KMS-11 (cell line): ENCODE measurements around the gene UBR3.

Source experiments
- H2AFZ ChIP-seq: fragments of 200-600 bp; sonication (generic); 2 replicates; pipeline ENCODE4 v1.6.1; 2016; ENCODE audit warnings: antibody characterized with exemption, mixed run types, low read depth
- H3K27ac ChIP-seq: fragments of 200-600 bp; sonication (generic); 2 replicates; pipeline ENCODE4 v1.6.1; 2016; ENCODE audit warnings: mild to moderate bottlenecking, mixed run types
- H3K27me3 ChIP-seq: fragments of 200-600 bp; sonication (generic); 2 replicates; pipeline ENCODE4 v1.6.1; 2017; ENCODE audit warnings: mild to moderate bottlenecking, low read depth, mixed run types, moderate library complexity; ENCODE audit not compliant: insufficient read depth
- H3K36me3 ChIP-seq: fragments of 200-600 bp; sonication (generic); 2 replicates; pipeline ENCODE4 v1.6.1; 2017; ENCODE audit warnings: mild to moderate bottlenecking, mixed run types; ENCODE audit not compliant: insufficient read depth
- H3K4me1 ChIP-seq: fragments of 200-600 bp; sonication (generic); 2 replicates; pipeline ENCODE4 v1.6.1; 2016; ENCODE audit warnings: mild to moderate bottlenecking, low read depth, mixed run types; ENCODE audit not compliant: poor library complexity, severe bottlenecking
- H3K4me2 ChIP-seq: fragments of 200-600 bp; sonication (generic); 2 replicates; pipeline ENCODE4 v1.7.0; 2016; ENCODE audit warnings: mild to moderate bottlenecking, mixed run types
- H3K4me3 ChIP-seq: fragments of 200-600 bp; sonication (generic); IDR thresholded peaks from 2 replicates; pipeline ENCODE4 v1.6.1; 2017; ENCODE audit warnings: low read depth, low read length, mixed read lengths; ENCODE audit not compliant: insufficient read depth
- H3K79me2 ChIP-seq: fragments of 200-600 bp; sonication (generic); 2 replicates; pipeline ENCODE4 v1.6.1; 2016; ENCODE audit warnings: low read depth, mixed run types; ENCODE audit not compliant: insufficient read depth
- H3K9ac ChIP-seq: fragments of 200-600 bp; sonication (generic); 2 replicates; pipeline ENCODE4 v1.6.1; 2016; ENCODE audit warnings: mild to moderate bottlenecking, mixed run types
- H4K20me1 ChIP-seq: fragments of 200-600 bp; sonication (generic); 2 replicates; pipeline ENCODE4 v1.6.1; 2016; ENCODE audit warnings: mild to moderate bottlenecking, mixed run types; ENCODE audit not compliant: insufficient read depth
- TF ChIP-seq, protein P1 (sequence below): fragments of 200-600 bp; sonication (generic); conservative IDR thresholded peaks from 2 replicates; pipeline ENCODE4 v1.6.1; 2017; ENCODE audit warnings: low read depth, mild to moderate bottlenecking, antibody characterized with exemption, low read length, moderate library complexity, mixed read lengths

Gene UBR3

DNA sequence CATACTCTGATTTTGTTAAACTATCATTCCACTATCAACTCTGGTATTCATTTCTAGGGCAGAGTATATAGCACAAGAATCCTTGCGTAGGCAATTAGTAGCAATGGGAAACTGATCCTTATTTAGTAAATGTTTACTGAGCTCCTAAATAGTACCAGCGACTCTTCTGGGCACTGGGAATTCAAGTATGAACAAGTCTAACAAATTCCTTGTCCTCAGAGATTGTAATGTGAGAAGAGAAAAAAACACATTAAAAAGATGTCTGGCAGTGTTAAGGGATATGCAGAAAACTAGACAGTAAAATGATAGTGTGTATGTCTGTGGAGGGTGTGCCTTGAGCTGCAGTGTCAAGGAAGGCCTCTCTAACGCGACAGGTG, 3.3 kb upstream of the UBR3 start:
- peaks cover 50% of the 10 kb centered on the region for H3K79me2 ChIP-seq
- peak overlapping the region; percentile 95; the same call in 1 of the 2 replicates for H2AFZ ChIP-seq
- H3K27ac ChIP-seq = peak overlapping the region; percentile 23; the same call in 1 of the 2 replicates

DNA sequence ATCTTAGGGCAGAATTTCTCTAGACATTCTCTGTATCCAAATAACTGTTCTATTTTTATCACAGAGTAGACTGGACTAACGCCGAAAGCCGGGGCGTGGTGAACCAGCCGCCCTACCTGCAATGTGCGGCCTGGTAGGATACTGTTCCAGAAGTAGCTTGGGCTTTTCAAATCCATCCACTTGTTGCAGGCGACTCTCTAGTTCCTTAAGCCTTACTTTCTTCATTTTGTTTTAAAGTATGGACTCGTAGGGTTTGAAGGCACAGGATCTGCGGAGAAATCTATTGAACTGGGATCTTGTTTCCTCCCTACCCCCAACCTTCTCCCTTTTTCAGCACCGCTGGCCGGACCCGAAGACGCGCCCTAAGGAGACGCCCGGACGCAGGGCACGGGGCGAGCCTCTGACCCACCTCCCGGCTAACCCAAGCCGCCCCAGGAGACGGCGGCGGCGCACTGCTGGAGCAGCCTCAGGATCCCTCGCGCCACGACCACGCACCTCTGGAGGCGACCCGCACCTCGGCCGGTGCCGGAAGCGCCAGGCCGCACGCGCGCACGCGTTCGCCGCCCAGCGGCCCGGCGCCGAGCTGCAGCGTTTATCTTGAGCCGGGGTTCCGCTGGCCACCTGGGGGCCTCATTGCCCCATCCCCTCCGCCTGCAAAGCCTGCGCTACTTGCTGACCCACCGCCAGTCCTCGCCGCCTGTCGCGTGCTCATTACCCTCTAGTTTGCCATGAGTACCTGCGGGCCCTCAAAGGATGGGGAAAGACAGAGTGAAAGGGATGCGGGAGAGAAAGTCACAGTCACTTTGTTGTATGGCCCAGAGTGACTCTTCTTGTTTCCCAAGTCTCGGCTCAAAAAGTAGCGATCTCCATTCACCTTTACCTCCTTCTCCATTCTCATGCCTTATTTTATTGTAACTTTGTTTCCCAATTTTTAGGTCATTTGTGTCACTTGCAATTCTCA, 2.6 kb upstream of the UBR3 start, which contains the start of gene METTL5:
TSS of gene METTL5 (minus strand) at position 533 of the 961 bp plus-strand sequence. CDS start at position 225, 308 bp downstream.
- Histone ChIP-seq H3K4me1 (peaks cover 41% of the 10 kb centered on the region), H3K27me3 (no peaks in the 10 kb centered on the region), H3K79me2 (peaks cover 57% of the 10 kb centered on the region), H3K27ac (peak within 1 kb of the TSS; percentile 23; the same call in 1 of the 2 replicates), H3K4me3 (peak within 1 kb of the TSS; percentile 83), H4K20me1 (peaks cover 7% of the 10 kb centered on the region; the same call in 1 of the 2 replicates), H3K36me3 (peaks cover 2% of the 10 kb centered on the region; the same call in 1 of the 2 replicates), H3K9ac (peak within 1 kb of the TSS; percentile 60), H2AFZ (peak within 1 kb of the TSS; percentile 95), H3K4me2 (peak within 1 kb of the TSS; percentile 81)
- TF ChIP-seq, protein P1, sequence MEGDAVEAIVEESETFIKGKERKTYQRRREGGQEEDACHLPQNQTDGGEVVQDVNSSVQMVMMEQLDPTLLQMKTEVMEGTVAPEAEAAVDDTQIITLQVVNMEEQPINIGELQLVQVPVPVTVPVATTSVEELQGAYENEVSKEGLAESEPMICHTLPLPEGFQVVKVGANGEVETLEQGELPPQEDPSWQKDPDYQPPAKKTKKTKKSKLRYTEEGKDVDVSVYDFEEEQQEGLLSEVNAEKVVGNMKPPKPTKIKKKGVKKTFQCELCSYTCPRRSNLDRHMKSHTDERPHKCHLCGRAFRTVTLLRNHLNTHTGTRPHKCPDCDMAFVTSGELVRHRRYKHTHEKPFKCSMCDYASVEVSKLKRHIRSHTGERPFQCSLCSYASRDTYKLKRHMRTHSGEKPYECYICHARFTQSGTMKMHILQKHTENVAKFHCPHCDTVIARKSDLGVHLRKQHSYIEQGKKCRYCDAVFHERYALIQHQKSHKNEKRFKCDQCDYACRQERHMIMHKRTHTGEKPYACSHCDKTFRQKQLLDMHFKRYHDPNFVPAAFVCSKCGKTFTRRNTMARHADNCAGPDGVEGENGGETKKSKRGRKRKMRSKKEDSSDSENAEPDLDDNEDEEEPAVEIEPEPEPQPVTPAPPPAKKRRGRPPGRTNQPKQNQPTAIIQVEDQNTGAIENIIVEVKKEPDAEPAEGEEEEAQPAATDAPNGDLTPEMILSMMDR = peak; percentile 84

More for the DNA sequence above, 3.3 kb upstream of the UBR3 start:
- H3K4me1 ChIP-seq = peaks cover 42% of the 10 kb centered on the region
- H3K9ac ChIP-seq = peak overlapping the region; percentile 60; the same call in 1 of the 2 replicates
- H3K4me2 ChIP-seq = peak overlapping the region; percentile 81
- H4K20me1 ChIP-seq = peaks cover 5% of the 10 kb centered on the region; the same call in 1 of the 2 replicates
- TF ChIP-seq, protein P1 = no peak
- H3K4me3 ChIP-seq = peak overlapping the region; percentile 83
- peaks cover 2% of the 10 kb centered on the region; the same call in 1 of the 2 replicates for H3K36me3 ChIP-seq
- H3K27me3 ChIP-seq = no peaks in the 10 kb centered on the region

DNA sequence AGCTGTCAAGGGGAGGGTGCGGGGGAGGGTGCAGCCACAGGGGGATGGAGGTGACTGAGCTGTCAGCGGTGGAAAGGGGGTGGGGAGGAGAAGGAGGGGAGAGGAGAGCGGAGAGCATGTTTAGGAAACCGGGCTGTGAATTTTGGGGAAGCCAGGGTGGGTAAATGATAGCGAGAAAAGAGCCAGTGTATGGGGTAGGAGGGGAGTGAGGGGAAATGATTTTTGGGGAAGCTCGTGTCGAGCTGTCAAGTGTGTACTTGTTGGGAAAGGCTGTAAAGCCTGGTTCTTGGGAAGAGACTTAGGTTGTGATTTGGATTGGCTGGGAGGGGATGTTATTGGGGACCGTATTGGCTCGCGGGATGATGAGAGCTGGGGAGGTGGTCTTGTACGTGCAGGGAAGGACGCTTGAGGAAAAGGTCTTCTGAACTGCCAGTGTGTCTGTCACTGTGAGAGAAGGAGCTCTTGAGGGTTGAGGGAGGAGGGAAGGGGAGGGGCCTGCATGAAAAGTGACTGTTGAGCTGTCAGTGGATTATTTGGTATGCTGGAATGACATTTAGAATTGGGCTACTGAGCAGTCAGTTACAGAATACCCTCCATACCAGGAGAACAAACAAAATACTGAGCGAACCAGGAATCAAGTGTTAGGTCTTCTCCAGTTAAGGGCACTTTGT, 1.0 kb downstream of the UBR3 start:
- H3K36me3 ChIP-seq = no peaks in the 10 kb centered on the region
- no peak overlapping the region for H2AFZ ChIP-seq
- H3K4me3 ChIP-seq = peak overlapping the region; percentile 69
- TF ChIP-seq, protein P1 = no peak
- H3K9ac ChIP-seq = peak overlapping the region; percentile 67; the same call in 1 of the 2 replicates
- H3K27ac ChIP-seq = peak overlapping the region; percentile 47; the same call in 1 of the 2 replicates
- H3K27me3 ChIP-seq = no peaks in the 10 kb centered on the region
- peak overlapping the region; percentile 49 for H3K4me2 ChIP-seq
- H3K79me2 ChIP-seq = peaks cover 66% of the 10 kb centered on the region
- peaks cover 40% of the 10 kb centered on the region for H3K4me1 ChIP-seq
- peaks cover 7% of the 10 kb centered on the region; the same call in 1 of the 2 replicates for H4K20me1 ChIP-seq

DNA sequence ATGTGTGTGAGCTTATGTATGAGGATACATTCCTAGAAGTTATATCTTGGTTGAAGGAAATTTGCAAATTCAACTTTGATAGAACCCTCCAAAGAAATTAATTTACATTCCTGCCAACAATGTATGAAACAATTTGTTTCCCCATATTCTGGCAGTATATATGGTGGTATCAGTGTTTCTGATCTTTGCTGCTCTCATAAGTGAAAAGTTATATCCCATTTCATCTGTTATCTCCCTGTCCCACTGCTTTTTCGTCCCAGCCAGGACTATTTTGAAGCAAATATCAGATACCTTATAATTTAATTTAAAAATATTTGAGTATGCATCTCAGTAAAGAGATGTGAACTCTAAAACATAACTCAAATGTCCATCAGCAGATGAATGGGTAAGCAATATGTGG, 7.1 kb downstream of the UBR3 start:
- Histone ChIP-seq H3K79me2 (peaks cover 80% of the 10 kb centered on the region), H3K36me3 (no peaks in the 10 kb centered on the region; the same call in 1 of the 2 replicates), H3K27ac (no peak overlapping the region), H3K9ac (no peak overlapping the region), H3K4me1 (peaks cover 16% of the 10 kb centered on the region), H3K27me3 (no peaks in the 10 kb centered on the region), H3K4me2 (no peak overlapping the region), H3K4me3 (no peak overlapping the region), H4K20me1 (no peaks in the 10 kb centered on the region; the same call in 1 of the 2 replicates), H2AFZ (no peak overlapping the region)
- TF ChIP-seq, protein P1 = no peak
